Measurements from ENCODE around the gene CHMP1B.

GRCh38 chr18:11901826-11902438, 50.7 kb downstream of the CHMP1B start:
- TF ChIP-seq CTCF (IDR thresholded peaks at IDR 0.05): no peak
- TF ChIP-seq POLR2AphosphoS5 (IDR thresholded peaks at IDR 0.05): no peak
- no peak for TF ChIP-seq POLR2A (IDR thresholded peaks at IDR 0.05; ENCODE audit: low read depth)
- no peak for TF ChIP-seq EP300 (IDR thresholded peaks at IDR 0.05)

Data from esophagus muscularis mucosa (tissue), 4 donors.